GM21526 (cell line): ENCODE measurements around the gene LTBP1.

Experiments
- ATAC-seq: cut with Tn5 transposase; IDR thresholded peaks from one replicate; pipeline ENCODE4 v1.9.1; 2021; ENCODE audit warnings: moderate library complexity; ENCODE audit not compliant: unreplicated experiment, low FRiP score

LTBP1 gene

DNA sequence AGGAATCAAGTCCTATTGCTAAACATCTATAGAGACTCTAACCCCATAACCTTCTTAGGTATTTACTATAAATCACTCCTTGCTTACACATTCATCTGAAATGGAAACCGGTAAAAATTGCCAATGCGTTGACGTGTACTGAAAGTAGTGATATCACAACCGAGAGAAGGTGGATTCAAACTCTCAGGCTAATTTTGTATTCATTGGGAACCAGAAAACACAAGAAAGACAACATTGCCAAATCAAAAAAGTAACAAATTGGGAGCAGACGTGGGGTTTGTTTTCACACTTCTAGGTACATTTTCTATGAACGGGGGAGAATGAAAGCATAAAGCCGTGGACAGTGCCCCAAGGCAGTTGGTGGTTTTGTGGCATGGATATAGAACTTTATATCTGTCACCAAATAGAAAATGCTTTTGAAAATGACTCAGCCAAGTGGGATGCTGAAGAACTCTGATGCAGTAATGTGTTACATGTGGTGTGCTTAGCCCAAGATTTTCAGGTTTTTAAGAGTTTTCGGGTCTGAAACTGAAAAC is 374.6 kb downstream of the LTBP1 start:
- no peak for ATAC-seq

DNA sequence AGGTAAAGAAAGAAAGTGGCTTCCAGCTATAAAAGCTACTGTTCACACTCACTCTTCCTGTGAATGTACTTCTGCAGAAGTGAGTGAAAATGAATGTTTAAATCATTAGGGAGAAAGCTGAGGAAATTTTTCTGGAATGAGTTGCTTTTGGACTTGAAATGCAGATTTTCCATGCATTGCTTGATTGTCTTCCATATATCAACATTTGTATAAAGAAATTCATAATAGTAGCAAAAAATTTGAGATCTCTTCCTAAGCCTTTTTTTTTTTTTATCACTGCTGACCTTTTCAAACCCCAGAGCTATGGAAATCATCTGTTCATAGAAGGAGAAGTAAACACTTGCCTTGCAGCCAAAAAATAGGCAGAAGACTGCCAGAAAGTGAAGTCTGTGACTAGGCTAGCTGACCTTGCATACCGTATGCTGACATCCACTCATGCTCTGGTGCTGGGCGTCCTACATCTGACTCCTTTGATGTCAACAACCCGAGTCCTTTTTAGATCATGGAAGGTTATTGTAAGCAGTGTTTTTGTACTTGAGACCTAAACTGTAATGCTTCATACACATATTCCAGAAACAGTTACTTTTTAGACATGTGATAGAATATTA is 375.2 kb downstream of the LTBP1 start:
- no peak for ATAC-seq

DNA sequence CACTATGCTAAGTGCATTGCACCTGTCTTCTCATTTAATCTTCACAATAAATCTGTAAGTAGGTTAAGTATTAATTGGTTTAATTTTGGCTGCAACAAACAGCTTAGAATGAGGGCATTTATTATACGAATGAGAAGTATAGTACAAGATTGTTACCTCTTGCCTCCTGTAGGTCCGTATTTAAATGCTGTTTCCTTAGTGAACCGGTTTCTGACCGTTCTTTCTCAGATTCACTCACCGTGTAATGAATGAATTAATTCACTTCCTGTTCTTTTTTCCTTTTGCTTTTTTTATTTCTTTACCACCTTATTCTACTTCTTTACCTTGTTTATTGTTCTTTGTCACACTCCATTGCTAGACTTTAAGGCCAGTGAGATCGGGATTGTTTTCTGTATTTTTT is 375.9 kb downstream of the LTBP1 start:
- no peak for ATAC-seq

DNA sequence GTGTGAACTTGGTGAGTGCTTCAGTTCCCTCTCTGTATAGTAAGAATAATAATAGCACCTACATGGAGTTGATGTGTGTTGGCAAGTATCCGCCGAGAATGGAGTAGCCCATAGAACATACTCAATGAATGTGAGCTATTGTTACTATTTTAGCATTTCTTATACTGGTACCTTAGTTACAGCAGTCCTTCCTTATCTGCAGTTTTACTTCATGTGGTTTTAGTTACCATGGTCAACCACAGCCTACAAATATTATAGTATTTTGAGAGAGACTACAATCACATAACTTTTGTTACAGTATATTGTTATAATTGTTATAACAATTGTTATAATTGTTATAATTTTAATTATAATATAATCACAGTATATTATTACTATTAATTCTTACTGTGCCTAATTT is 377.2 kb downstream of the LTBP1 start:
- ATAC-seq, result no peak

DNA sequence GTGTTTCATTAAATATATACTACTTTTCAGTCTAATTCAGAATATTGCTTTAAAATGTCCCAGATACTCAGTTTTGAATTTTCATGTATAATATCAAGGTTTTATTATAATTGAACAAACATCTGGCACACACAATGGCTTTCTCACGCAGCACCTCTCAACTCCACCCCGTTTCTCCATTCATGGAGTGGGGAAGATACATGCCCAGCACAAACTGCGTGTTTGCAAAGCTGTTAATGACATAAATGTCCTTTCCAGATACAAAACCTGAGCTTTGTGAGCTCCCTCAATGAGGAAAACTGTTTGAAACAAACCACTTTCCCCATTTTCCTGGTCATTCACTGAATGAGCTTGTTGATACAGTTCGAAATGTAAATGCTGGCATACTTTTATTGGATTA is 379.3 kb downstream of the LTBP1 start:
- ATAC-seq, result no peak

DNA sequence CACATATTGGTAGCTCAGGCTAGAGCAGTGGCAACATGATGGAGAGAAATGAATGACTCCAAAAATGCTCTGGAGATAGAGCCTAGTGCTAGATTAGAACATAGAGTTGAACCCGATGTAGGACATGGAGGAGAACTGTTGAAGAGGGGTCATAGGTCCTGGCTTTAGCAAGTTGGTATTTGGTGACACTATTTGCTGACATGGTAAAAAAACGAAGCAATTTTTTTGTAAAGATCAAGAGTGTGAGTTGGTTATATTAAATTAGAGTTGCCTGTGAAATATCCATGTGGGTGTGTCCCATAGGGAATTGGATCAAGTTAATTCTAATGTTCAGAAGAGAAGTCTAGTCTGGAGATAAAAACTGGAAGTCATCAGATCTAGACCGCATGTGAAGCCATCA is 386.7 kb downstream of the LTBP1 start:
- ATAC-seq, result no peak

DNA sequence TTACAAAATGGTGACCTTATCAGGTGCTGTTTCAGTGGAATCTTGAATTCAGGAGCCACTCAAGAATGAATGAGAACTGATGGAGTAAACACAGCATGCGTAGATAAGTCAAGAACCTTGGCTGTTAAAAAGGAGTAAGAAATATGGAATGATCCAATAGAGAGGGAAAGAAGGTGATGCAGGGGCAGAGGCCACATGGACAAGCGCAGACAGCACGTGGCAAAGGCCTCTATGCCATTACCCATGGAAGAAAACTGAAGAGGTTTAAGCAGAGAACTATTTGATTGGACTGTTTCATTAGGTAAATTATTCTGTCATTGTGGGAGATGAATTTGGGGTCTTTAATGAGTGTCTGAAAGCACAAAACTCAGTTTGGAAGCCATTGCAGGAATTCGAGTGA is 387.3 kb downstream of the LTBP1 start:
- no peak for ATAC-seq

DNA sequence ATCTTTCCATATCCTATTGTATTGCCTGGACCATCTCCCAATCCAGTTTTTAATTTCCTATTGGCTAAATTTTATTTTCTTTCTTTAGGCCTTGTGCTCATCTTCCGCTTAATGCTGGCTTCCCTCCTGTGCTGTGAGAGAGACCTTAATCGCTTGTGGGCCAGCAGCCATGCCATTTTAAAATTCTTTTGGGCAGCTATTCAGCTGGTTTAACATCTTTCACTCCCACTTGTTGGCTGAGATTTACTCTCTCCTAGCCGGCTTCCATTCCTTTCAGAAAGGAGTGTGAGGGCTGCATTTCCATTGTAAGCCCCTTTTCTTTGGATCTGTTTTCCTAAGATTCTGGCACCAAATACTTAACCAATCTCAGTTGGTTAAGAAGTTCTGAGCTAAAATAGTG is 388.8 kb downstream of the LTBP1 start:
- ATAC-seq, result no peak

DNA sequence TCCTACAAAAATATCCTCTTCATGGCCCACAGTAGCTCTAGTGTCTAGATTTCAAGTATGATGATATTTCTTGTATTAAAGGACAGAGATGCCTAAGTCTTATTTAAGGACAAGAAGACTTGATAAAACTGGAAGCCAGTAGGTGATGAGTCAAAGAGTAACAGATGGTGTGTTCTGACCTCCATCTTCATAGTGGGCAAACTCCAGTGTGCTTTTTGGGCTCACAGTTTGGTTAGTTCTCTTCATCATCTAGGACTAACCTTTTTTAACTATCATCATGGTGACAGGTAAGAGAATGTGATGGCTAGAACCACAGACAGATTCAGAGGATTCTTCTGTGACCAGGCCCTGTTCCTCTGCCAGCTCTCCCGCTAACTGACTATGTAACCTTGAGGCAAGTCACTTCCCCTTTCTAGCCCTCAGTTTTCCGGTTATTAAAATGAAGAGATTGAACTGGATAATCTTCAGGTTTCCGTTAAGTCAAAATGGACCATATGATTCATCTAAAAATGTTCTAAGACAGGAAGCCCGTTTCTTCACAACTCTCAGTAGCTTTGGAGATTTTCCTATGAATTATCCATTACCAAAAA is 389.4 kb downstream of the LTBP1 start:
- no peak for ATAC-seq

DNA sequence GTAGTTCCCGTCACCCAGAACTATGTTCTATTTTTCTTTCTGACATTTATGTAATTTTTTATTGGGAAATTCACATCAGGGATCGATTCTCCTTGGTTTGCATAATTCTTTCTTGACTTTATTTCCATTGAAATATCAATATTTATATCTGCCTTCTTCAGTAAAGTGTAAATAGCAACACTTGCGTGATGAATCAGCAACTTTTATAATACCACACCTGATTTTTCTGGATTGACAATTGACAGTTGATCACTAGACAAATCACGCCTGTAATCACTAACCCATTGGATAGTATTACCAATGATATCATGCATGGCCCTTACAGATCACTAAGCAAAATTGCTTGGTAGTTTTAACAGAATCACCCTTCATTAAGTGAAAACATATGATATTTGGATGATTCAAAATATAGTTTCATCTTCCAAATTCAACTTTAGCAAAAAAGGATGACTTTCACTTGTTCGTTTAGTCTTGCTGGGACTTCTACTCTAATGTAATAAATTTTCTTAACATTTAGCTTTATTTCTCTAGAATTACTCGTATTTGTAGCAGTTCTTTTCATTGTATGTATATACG is 390.7 kb downstream of the LTBP1 start:
- ATAC-seq, result no peak

DNA sequence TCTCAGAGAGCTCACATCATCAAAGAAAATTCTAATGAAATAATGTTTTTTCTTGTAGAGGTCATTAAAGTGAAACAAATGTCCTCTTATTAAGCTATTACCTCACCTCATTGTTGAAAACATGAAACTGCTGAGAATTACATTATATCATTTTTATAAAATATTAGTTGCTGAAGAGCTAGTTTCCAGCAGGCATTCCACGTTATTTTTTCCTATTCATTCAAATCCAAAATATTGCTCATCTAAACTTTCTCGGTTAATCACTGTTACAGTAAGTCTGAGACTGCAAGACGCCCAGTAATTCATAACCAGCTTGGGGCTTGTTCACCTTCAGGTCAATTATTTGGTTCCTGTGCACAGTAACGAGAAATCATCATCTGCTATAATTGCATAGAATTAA is 391.2 kb downstream of the LTBP1 start:
- ATAC-seq, result no peak

DNA sequence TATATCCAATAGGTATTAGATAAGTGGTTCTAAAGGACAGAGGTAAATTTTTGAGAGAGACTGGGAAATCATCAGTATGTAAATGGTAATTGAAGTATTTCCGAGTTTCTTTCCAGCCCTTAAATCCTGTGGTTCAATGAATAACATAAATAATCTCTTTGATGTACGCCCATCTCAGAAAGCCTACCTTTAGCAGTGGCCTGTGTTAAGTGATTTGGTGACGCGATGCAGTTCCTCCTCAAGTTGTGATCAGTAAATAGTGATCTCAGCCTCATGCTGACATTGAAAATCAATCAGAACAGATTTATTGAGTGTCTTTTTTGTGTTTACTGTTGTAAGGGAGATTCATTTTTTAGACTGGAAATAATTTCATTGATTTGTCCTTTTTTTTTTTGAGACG is 392.5 kb downstream of the LTBP1 start:
- no peak for ATAC-seq

DNA sequence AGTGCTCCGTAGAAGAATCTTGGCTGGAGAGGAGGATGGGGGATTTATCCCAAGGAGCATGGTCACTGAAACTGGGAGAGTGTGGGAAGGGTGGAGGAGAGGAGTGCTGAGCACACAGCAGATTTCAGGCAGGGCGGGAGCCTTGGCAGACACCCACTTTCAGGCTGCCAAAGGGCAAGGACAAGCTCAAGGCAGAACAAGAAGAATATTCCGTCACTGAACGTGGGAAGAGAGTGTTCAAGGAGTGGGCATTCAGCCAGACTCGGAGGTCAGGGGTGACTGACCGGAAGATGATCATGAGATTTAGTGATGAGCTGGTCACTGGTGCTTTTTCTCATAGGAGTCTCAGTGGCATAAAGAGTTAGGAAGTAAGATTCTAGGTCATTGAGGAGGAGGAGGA is 393.5 kb downstream of the LTBP1 start:
- ATAC-seq, result no peak

DNA sequence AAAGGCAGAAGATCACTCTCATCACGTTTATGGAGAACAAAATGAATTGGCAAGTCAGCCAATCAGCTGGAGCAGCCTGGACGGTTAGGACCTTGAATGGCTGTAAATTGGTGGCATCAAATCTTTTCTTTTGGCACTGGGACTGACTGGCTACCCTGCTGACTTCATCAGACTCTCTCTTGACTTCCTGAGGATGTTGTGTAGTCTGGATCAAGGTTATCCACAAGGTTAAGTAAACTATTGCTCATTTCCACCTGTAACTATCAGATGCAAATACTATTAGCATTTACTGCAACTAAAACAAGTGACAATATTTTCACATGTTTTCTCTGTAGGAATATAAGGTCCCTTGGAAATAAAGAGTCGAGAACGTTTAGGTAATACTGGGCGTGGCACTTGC is 395.4 kb downstream of the LTBP1 start:
- ATAC-seq, result no peak

DNA sequence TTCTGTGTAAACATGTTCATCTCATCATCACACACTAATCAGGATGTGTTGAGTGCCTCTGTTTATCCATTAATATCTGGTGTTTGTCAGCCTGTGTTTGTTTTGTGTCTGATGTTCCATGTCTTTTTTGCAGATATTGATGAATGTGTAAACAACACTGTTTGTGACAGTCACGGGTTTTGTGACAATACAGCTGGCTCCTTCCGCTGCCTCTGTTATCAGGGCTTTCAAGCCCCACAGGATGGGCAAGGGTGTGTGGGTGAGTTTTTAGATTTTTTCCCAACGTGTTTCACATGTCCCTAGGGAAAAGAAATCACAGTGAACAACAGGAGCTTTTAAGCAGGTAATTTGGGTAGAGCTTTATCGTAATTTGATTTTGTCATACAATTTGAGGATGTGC is 396.0 kb downstream of the LTBP1 start:
- no peak for ATAC-seq

DNA sequence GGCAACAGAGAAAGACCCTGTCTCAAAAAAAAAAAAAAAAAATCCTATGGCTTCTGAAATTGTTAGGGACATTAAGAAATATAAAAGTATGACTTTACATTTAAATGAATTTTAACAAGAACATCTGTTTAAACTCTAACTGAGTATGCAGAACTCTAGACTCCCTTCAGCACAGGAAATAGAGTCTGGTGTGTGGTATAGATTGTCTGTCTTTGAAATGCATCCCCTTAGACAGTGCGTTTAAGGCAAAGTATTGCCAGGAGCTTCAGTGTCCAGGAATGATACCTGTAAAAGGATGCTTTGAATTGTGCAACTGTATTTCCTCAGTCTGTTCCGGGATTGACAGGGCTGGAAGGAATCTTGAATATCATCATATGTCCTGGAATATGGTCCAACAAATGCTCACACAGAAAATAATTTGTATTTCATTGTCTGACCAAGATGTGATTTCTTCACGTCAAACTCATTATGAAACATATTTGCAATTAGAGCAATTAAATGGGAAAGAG is 396.7 kb downstream of the LTBP1 start:
- ATAC-seq, result no peak

DNA sequence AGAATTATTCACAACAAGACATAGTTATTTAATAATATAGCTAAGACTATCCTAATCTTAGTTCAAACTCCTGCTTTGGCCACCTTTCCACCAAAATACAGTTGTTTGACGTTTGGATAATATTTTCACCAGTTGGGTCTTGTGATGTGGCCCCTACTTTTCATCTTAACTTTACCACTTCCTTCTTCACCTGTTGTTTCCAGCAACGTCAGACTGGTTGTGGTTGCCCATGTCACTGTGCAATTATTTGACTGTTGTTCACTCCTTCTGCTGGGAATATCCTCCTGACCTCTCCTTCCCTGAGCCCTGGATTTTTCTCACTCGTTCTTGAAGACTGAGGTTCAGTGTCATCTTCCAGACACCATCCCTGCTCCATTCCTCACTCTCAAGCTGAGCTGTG is 397.5 kb downstream of the LTBP1 start:
- ATAC-seq, result no peak

DNA sequence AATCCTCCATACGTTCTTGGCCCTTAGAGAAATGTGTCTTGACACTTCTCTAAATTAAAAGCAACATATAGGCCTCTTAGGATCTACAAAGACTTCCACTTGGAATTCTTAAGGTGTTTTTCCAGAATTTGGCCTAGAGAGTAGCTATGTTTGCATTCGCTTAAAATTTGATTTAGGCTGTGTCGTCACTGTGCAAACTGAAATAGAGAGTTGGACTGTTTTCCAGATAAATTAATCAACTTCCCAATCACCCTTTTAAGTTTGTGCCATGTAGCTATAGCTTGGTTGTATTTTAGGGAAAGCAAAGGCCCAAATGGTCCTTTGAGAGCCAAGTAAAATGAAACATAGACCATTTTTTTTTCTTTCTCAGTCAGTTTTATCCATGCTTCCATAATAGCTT is 401.1 kb downstream of the LTBP1 start:
- no peak for ATAC-seq

DNA sequence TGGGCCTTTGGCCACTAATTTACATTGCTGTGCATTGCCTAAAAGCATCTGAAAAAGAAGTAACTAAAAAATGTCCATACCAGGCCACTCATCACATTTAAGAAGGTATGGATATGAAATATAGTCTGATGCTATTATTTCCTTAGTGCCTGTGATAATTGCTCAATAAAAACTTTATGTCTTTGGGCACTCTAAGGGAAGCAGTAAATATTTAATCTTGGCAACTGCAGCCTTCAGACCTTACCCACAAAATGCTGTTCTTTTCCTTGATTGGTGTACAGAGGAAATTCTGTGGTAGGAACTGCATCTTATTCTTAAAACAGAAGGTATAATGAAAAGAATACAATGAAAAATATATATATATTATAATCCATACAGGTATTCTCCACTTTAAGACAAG is 403.9 kb downstream of the LTBP1 start:
- no peak for ATAC-seq

DNA sequence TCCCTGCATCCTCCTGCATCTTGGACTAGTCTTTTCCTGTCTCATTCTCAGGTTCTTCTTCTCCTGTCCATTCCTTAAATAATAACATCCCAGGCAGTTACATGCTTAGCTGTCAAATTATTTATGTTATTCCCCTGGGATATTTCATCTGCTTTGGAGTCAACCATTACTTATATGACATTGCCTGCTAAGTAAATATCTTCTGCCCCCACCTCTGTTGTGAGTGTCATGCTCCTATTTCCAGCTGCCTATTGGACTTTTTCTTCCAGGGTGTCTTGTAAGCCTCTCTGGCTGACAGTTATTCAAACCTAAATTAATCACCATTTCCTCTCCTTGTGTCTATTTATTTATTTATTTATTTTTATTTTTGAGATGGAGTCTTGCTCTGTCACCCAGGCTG is 405.0 kb downstream of the LTBP1 start:
- ATAC-seq, result no peak

DNA sequence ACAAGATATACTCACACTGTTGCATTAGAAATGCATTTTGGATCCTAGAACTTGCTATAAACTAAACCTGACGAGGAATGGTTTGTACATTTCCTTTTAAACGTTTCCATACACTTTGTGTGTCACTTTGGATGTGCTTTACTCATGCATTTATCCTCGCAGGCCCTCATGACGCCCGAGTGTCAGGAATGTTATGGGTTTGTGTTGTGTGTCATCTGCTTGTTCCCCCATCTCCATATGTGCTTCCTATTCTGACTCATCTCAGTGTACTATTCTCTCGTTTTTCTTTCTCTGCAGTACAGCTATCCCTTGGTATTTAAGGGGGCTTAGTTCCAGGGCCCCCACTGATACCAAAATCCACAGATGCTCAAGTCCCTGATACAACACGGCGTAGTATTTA is 408.2 kb downstream of the LTBP1 start:
- ATAC-seq, result no peak

DNA sequence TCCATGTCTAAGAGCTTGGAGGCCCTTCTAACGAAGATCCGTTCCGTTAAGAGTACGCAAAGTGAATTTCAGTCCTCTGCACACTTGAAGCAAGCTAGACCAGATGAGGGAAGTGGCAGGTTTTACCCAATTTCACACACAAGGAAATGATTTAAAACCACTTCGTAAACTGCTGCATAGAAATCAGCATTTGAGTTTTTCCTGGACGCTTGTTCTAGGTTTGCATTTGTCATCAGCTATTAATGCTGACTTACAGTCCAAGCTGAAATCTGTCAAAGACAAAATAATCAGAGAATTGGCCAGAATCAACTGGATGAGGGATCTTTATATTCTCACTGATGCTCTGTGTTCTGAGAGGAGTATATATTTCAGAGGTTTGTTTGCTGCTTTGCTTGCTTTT is 412.1 kb downstream of the LTBP1 start:
- no peak for ATAC-seq
